Activated CD4-positive, alpha-beta memory T cell treated with anti-CD3 and anti-CD28 coated beads, Interleukin-2, amount 10 ng/mL, durations not matched to agents 7 days and 5 days (primary cell): Measurements from ENCODE around the gene PEMT. TPM values are rescaled to one million over a fixed set of nuclear protein-coding genes. Genes with fewer than 3 reads are reported as not detected.

Source experiments
- CTCF ChIA-PET: fragments of 350-600 bp; sonication (Branson Sonifier 250); formaldehyde crosslinking; loops from one replicate; lab custom pipeline; 2021; ENCODE audit warnings: antibody characterized with exemption, inconsistent platforms; lab: Charles Lee
- POLR2A ChIA-PET: fragments of 350-600 bp; sonication (Branson Sonifier 250); formaldehyde crosslinking; loops from one replicate; lab custom pipeline; 2021; ENCODE audit warnings: antibody characterized with exemption; lab: Charles Lee
- DNase-seq: peaks from one replicate; pipeline ENCODE4 v3.0.0-alpha.2; 2020
- H3K27ac Mint-ChIP-seq: one replicate; pipeline ENCODE4 v1.8.0; 2021; ENCODE audit warnings: mild to moderate bottlenecking, mixed read lengths
- H3K27me3 Mint-ChIP-seq: one replicate; pipeline ENCODE4 v1.8.0; 2021; ENCODE audit warnings: mixed read lengths
- H3K36me3 Mint-ChIP-seq: one replicate; pipeline ENCODE4 v1.8.0; 2021; ENCODE audit warnings: low read depth, mixed read lengths
- H3K4me1 Mint-ChIP-seq: one replicate; pipeline ENCODE4 v1.8.0; 2021; ENCODE audit warnings: mixed read lengths
- H3K4me3 Mint-ChIP-seq: one replicate; pipeline ENCODE4 v1.8.0; 2021; ENCODE audit warnings: mild to moderate bottlenecking, mixed read lengths
- H3K9me3 Mint-ChIP-seq: one replicate; pipeline ENCODE4 v1.8.0; 2021; ENCODE audit warnings: mixed read lengths
- total RNA-seq, 2 experiments: library from RNA; stranded (reverse); gene quantifications; one replicate each; pipeline ENCODE4 v1.2.3, GENCODE V29; 2021

PEMT gene
- total RNA-seq, 2 experiments from 2014 or later: 17.2 to 22.0 TPM

- no peaks in the 10 kb centered on the region for H3K4me1 Mint-ChIP-seq
- no peaks in the 10 kb centered on the region for H3K9me3 Mint-ChIP-seq
- no peaks in the 10 kb centered on the region for H3K36me3 Mint-ChIP-seq
- H3K27me3 Mint-ChIP-seq: no peaks in the 10 kb centered on the region
- DNase-seq: no peak
- ChIA-PET POLR2A (no interaction called here), CTCF (no interaction called here)
- no peak overlapping the region for H3K27ac Mint-ChIP-seq
- no peak overlapping the region for H3K4me3 Mint-ChIP-seq
These were observed 15.9 kb downstream of the PEMT start for GRCh38 chr17:17575360-17576251.

- Mint-ChIP-seq H3K9me3 (no peaks in the 10 kb centered on the region), H3K36me3 (no peaks in the 10 kb centered on the region), H3K4me1 (no peaks in the 10 kb centered on the region), H3K27me3 (no peaks in the 10 kb centered on the region), H3K4me3 (no peak overlapping the region), H3K27ac (no peak overlapping the region)
- ChIA-PET CTCF (no interaction called here), POLR2A (no interaction called here)
- DNase-seq: no peak
These were observed 17.6 kb downstream of the PEMT start for GRCh38 chr17:17573912-17574311.

DNA sequence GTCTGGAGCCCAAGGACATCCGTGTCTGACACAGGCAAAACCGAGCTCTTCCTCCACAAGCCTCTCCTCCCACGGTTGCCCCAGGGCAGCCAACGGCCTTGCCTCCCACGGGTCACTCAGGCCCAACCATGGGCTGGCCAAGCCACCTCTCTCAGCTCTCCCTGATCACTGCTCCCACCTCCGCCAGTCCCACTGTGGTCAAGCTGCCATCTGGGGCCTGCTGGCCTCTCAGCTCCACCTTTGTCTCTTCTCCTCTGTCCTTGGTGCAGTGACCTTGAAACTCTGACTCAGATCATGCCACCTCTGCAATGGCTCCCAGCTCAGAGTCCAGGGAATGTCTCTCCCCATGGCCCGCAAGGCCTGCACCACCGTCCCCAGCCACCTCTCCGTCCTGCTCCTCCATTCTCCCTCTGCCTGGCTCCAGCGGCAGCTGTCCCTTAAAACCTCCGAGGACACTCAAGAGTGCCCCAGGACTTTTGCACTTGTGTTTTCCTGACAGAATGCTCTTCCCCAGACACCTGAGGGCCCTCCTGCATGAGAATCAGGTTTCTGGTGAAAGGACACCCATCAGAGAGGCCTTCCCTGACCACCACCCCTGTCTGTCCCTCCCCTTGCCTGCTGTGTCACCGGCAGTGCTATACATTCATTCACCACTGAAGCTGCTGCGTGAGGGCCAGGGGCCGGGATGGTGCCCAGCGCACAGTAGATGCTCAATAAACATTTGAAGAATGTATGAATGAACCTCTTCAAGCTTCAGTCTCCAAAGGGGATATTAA is 19.3 kb downstream of the PEMT start:
- H3K9me3 Mint-ChIP-seq: no peaks in the 10 kb centered on the region
- CTCF ChIA-PET: interaction anchor here (1.0 kb wide), 1 partner anchor 75 kb away, joined by 4 read pairs; no protein-coding TSS in a partner anchor
- H3K4me1 Mint-ChIP-seq: no peaks in the 10 kb centered on the region
- no peak for DNase-seq
- no peaks in the 10 kb centered on the region for H3K27me3 Mint-ChIP-seq
- no peaks in the 10 kb centered on the region for H3K36me3 Mint-ChIP-seq
- no peak overlapping the region for H3K27ac Mint-ChIP-seq
- POLR2A ChIA-PET: no interaction called here
- H3K4me3 Mint-ChIP-seq: no peak overlapping the region

DNA sequence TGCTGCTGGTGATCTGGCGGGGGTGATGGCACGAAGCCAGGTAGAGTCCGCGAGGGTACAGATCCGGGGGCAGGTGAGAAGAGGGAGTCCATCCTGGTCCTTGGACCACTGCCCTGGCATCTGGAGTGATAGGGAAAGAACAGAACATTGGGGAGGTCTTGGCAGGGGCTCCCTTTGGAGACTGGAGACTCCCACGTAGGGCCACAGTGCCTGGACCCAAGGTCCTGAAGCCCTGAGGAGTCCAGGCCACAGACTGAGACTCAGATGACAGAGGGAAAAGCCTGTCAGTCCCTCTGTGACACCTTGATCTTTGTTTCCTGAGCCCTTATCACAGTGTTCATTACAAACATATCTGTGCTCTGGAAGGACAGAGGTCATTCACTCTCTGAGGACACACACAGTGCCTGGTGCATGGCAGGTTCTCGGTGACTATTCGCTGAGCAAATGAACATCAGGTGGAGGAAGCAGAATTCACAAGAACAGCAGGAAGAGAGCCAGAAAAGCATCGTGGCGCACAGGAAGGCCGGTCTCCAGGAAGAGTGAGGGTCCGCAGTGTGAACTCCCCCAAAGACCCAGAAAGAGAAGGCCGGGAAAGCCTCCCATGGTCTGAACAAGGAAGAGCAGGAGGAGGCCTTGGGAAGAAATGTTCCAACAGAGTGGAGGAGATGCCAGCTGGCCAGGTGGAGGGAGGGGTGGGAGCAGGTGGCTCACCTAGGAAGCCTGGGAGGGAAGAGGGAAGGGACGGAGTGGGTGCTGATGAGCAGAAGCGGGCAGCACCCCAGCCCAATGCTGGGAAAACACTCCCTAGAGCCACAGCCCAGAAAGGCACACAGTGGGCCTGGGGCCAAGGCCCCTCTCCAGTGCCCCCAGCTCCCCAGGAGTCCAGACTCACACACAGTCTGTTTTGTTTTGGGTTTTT is 20.5 kb downstream of the PEMT start:
- Mint-ChIP-seq H3K4me1 (no peaks in the 10 kb centered on the region), H3K9me3 (no peaks in the 10 kb centered on the region), H3K27ac (no peak overlapping the region), H3K36me3 (no peaks in the 10 kb centered on the region), H3K4me3 (no peak overlapping the region), H3K27me3 (no peaks in the 10 kb centered on the region)
- ChIA-PET POLR2A (no interaction called here), CTCF (interaction anchor here (1.0 to 3.3 kb wide), 2 partner anchors 74 to 75 kb away, joined by 4 to 28 read pairs; partner anchors contain the start of gene RASD1)
- DNase-seq: no peak

DNA sequence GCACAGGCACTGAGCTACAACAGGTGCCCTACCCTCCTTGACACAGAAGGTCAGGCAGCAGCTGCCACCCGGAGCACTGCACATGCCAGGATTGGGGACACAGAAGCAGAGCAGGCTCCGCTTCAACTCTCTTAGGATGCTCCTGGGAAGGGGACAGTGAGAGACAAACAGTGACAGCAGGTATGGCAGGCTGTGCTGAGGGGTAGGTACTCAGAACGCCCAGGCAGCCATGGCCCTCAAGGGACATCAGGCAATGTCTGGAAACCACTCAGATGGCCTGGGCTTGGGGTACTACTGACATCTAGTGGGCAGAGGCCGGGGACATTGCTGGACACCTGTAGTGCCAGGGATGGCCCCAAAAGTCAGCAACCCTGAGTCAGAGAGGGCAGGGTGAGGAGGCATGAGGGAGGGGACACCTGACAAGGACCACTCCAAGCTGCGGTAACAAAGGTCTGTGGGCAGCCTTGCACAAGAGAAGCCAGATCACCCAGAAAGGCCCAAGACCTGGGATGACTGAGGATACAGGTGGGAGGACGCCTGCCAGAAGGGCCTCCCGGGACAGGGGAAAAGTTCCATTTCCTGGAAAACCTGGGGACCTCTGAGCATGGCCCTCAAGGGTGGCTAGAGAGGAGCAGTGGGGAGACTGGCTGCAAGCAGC is 21.2 kb downstream of the PEMT start:
- no peak overlapping the region for H3K27ac Mint-ChIP-seq
- no peaks in the 10 kb centered on the region for H3K4me1 Mint-ChIP-seq
- no peaks in the 10 kb centered on the region for H3K27me3 Mint-ChIP-seq
- no peaks in the 10 kb centered on the region for H3K36me3 Mint-ChIP-seq
- no peak for DNase-seq
- ChIA-PET CTCF (interaction anchor here (1.3 to 3.3 kb wide), 2 partner anchors 72 to 74 kb away, joined by 3 to 28 read pairs; partner anchors contain the start of gene RASD1), POLR2A (no interaction called here)
- no peaks in the 10 kb centered on the region for H3K9me3 Mint-ChIP-seq
- no peak overlapping the region for H3K4me3 Mint-ChIP-seq

GRCh38 chr17:17569691-17570090 is 21.8 kb downstream of the PEMT start:
- no peaks in the 10 kb centered on the region for H3K27me3 Mint-ChIP-seq
- CTCF ChIA-PET: interaction anchor here (1.2 to 3.3 kb wide), 6 partner anchors 9 to 91 kb away, joined by 3 to 28 read pairs (median 4); partner anchors contain the start of genes PEMT and RASD1
- no peaks in the 10 kb centered on the region for H3K36me3 Mint-ChIP-seq
- no peaks in the 10 kb centered on the region for H3K9me3 Mint-ChIP-seq
- DNase-seq: no peak
- no peak overlapping the region for H3K4me3 Mint-ChIP-seq
- POLR2A ChIA-PET: no interaction called here
- H3K27ac Mint-ChIP-seq: no peak overlapping the region
- H3K4me1 Mint-ChIP-seq: no peaks in the 10 kb centered on the region

DNA sequence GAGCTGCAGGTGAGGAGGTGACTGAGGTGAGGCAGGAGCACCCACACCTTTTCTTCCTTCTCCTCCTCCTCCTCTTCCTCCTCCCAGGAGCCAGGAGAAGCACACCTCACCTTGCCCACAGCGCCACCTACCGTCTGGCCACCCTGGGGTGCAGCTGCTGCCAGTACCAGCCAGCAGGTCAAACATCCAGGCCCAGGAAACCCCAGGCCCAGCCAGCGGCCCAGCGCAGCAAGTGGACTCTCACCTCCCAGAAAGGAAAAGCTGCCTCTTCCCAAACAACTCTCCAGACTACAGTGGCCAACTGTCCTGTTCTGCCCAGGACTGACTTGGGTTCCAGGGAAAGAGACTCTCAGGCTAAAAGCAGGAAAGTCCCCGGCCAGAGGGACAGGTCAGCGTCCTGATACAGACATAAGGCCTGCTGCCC is 22.7 kb downstream of the PEMT start:
- Mint-ChIP-seq H3K27me3 (no peaks in the 10 kb centered on the region), H3K9me3 (no peaks in the 10 kb centered on the region), H3K36me3 (no peaks in the 10 kb centered on the region), H3K4me1 (no peaks in the 10 kb centered on the region), H3K27ac (no peak overlapping the region), H3K4me3 (no peak overlapping the region)
- POLR2A ChIA-PET: interaction anchor here (1.2 kb wide), 1 partner anchor 72 kb away, joined by 4 read pairs; no protein-coding TSS in a partner anchor
- DNase-seq: peak; percentile 71
- CTCF ChIA-PET: interaction anchor here (1.2 to 3.3 kb wide), 7 partner anchors 8 to 90 kb away, joined by 3 to 28 read pairs (median 3); partner anchors contain the start of genes PEMT and RASD1

DNA sequence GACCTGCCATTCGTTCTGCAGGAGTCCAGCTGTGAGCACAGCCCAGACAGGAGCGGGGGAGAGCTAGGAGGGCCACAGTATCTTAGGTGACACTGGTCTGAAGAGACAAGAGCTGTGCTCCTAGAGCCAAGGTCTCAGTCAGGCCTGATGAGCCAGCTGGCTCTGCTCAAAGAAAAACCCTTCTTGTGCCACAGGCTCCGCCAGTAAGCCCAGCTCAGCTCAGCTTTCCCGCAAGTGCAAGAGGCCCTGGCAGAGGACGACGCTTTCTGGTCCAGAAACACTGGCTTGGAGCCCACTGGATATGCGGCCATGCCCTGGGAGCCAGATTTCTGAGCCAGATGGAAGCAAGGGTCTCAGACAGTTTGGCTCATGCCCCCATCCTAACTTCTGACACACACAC is 23.9 kb downstream of the PEMT start:
- no peaks in the 10 kb centered on the region for H3K36me3 Mint-ChIP-seq
- H3K4me1 Mint-ChIP-seq: no peaks in the 10 kb centered on the region
- H3K27me3 Mint-ChIP-seq: no peaks in the 10 kb centered on the region
- ChIA-PET POLR2A (interaction anchor here (1.2 kb wide), 1 partner anchor 71 kb away, joined by 4 read pairs; no protein-coding TSS in a partner anchor), CTCF (interaction anchor here (0.7 to 3.3 kb wide), 5 partner anchors 21 to 71 kb away, joined by 3 to 28 read pairs (median 5); partner anchors contain the start of genes PEMT and RASD1)
- H3K27ac Mint-ChIP-seq: no peak overlapping the region
- no peak for DNase-seq
- no peak overlapping the region for H3K4me3 Mint-ChIP-seq
- H3K9me3 Mint-ChIP-seq: no peaks in the 10 kb centered on the region

DNA sequence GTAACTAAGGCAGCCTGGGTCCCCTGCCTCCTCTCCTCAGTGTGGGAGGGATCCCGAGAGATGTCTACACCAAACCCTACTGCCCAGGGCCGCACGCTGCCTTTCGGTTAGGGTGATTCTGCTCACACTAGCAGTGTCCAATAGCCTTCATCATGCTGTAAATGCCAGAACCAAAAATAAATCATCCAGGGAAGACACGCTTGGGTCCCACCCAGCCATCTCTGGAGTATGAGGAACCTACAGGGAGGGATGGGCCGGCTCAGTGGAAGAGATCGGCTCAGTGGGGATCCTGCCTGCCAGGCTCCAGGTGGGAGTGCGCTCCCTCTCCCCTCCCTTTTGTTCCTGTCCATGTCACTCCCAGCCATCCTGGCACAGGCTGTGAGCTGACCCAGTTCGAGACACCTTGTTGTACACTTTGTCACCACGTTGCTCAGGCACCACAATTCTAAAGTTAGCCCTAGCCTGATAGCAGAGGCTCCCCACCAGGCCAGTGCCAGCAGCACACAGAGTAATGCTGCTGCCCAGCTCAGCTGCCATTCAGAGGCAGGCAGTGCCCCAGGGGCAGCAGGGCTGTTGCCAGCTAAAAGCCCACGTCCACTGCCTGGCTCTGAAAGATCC is 24.5 kb downstream of the PEMT start:
- ChIA-PET CTCF (no interaction called here), POLR2A (no interaction called here)
- Mint-ChIP-seq H3K4me3 (no peak overlapping the region), H3K27ac (no peak overlapping the region), H3K27me3 (no peaks in the 10 kb centered on the region), H3K4me1 (no peaks in the 10 kb centered on the region), H3K9me3 (no peaks in the 10 kb centered on the region), H3K36me3 (no peaks in the 10 kb centered on the region)
- no peak for DNase-seq

DNA sequence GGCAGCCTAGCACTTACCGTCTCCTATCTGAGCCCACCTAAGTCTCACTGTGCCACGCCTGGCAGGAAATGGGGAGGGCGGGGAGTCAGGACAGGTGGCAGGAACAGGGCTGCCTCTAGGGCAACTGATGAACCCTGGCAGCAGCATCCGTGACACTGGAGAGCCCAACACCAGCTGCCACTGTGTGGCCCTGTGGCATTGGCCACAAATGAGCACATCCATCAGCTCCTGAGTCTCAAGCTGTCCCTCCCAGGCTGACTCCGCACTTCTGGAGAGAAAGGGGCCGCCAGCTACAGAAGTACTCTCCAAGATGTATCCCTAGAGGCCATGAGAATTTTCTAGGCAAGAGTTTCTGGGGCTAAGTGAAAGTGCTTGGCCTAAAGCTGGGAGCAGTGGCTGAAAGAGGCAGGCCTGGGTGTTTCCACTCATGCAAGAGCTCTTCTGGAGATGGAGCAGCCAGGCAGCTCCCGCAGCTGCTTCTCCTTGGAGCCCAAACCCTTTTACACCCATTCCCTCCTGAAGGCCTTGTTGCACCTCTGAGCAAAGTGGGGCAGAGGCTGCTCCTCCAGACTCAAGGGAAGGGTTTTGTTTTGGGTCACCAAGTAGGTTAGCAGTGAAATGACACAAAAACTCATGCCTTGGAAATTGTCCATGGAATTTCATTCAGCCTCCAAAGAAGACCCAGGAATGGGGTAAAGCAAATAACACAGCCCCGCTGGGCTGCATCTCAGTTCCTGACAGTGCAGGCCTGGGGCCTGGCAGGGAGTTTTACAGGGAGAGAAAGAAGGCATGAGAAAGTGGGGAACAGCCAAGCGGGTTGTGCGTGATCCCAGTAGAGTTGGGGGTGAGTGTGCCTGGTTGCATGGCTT is 25.8 kb downstream of the PEMT start:
- no peaks in the 10 kb centered on the region for H3K4me1 Mint-ChIP-seq
- H3K9me3 Mint-ChIP-seq: no peaks in the 10 kb centered on the region
- ChIA-PET POLR2A (no interaction called here), CTCF (interaction anchor here (0.9 kb wide), 1 partner anchor 75 kb away, joined by 4 read pairs; no protein-coding TSS in a partner anchor)
- no peak overlapping the region for H3K4me3 Mint-ChIP-seq
- no peak for DNase-seq
- H3K27ac Mint-ChIP-seq: no peak overlapping the region
- H3K36me3 Mint-ChIP-seq: no peaks in the 10 kb centered on the region
- no peaks in the 10 kb centered on the region for H3K27me3 Mint-ChIP-seq

- no peaks in the 10 kb centered on the region for H3K9me3 Mint-ChIP-seq
- ChIA-PET CTCF (no interaction called here), POLR2A (no interaction called here)
- no peaks in the 10 kb centered on the region for H3K4me1 Mint-ChIP-seq
- no peaks in the 10 kb centered on the region for H3K27me3 Mint-ChIP-seq
- H3K36me3 Mint-ChIP-seq: no peaks in the 10 kb centered on the region
- DNase-seq: no peak
- H3K4me3 Mint-ChIP-seq: no peak overlapping the region
- H3K27ac Mint-ChIP-seq: no peak overlapping the region
These were observed 26.6 kb downstream of the PEMT start for GRCh38 chr17:17564896-17565295.
